Measurements from ENCODE around the gene CCIN.
"Not testable (repeated sequence)": the region's sequence is repeated elsewhere in the genome, so short reads cannot be mapped to it uniquely, and the experiment has no call there.

CCIN gene

GRCh38 chr9:36141288-36141687 is 27.9 kb upstream of the CCIN start:
- no peak for DNase-seq

DNA sequence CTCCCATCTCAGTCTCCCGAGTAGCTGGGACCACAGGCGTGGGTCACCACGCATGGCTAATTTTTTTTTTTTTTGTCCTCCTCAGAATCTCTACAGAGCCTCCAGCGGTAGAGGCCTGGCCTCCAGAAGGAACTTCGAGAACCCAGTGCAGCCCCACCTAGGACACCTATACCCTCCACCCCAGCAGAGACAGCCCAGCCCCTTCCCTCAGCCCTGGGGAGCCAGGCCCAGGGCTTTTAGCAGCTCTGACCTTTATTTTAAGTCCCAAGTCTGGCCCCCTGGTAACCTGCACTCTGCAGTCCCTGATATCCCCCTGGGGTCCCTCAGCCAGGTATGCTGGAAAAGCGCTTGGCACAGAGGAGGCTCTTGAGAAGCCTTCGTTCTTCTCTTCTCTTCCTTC is 27.4 kb upstream of the CCIN start:
- DNase-seq = no peak

DNA sequence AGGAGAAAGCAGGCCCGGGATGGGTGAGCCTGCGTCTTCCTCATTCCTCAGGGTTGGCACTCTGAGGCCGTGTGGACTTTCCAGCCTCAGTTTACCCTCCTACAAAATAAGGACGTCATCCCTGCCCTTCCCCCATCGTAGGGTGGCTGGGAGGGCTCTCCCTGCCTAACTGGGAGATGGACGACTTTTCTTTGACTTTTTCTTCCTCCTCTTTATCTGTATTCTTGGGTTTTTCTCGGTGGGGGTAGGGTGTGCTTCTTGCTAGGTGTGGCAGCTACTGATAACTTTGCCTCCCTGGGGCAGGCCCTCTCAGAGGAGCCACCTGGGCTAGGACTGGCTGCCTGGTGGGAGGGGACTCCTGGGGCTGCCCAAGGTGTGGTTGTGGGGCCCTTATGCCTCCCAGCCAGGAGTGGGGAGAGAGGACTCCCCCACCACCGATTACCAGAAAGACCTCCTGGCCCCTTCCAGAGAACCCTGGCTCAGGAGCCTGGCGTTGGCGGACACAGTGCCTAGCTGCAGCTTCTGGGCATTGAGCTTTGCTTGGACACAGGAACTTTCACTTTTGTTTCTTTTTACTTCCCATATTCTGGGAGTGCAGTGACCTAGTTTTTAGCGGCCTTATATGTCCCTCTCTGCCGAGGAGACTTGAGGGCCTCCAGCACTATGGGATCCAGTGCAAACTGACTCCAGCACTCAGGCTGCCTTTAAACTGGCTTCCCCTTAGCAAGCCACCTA is 26.5 kb upstream of the CCIN start:
- peak; percentile 30 for DNase-seq

DNA sequence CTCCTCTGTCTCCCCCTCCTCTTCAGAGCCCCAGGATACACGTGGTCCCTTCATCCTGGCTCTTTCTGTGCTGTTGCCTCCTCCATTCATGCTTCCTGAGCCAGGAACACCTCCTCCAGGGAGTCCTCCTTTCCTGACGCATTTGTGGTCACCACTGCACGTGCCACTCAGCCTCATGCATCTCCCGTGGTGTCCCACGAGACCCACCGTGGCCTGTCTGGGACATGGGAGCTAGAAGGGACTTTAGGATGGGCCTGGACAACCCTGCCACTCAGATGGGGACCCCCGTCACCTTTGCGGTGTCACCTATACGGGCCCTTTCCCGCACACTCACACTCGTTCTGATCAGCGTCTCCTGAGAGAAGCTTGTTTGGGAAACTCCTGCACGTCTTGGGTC is 25.9 kb upstream of the CCIN start:
- DNase-seq = no peak

DNA sequence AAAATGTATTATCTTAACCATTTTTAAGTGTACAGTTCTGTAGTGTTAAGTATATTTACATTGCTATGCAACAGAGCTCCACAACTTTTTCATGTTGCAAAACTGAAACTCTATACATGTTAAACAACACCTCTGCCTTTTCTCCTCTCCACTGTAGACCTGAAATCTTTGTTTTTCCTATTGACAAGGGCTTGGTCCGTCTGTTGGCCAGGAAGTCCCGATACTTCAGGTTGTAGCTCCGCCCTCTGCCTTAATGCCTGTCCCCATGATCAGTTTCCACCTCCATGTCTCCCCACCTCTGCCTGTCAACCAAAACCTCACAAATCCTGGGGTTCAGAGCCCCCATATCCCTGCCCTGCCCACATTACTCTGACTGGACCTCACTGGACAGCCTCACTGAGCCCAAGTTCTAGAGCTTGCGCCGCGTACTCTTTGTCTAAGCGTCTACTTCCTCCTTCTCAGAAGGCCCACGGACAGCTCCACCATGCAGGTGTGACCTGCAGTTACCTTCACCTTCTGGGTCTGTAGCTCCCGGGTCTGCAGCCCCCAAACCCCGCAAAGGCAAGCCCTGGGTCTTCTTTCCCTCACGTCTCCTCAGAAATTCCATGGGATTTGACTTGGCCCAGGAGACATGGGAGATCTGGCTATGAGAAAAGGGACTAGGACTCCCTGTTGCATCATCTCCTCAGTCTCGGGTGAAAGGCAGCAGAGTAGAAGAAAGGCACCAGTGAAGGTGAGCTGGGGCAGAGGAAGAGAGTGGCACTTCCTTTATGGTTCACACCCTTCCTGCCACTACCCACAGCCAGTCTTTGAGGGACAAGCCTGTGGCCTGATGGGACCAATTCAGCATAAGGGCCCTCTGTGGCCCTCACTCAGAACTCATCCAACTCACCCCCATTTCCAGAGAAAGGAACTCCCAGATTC is 24.6 kb upstream of the CCIN start:
- DNase-seq = no peak

DNA sequence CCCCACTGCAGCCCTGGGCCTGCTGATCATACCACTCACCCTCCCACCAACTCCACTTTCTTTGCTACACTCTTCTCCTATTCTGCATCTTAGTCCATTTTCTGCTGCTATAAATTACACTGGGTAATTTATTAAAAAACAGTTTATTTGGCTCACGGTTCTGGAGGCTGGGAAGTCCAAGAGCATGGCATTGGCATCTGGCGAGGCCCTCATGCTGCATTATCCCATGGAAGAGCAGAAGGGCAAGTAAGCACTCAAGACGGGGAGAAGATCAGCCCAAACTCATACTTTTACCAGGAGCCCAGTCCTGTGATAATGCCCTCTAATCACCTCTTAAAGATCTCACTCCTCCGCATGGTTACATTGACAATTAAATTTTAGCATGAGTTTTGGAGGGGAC is 23.2 kb upstream of the CCIN start:
- DNase-seq = no peak

GRCh38 chr9:36146651-36147050 is 22.5 kb upstream of the CCIN start:
- DNase-seq = no peak

GRCh38 chr9:36147441-36148175 is 21.6 kb upstream of the CCIN start:
- no peak for DNase-seq

DNA sequence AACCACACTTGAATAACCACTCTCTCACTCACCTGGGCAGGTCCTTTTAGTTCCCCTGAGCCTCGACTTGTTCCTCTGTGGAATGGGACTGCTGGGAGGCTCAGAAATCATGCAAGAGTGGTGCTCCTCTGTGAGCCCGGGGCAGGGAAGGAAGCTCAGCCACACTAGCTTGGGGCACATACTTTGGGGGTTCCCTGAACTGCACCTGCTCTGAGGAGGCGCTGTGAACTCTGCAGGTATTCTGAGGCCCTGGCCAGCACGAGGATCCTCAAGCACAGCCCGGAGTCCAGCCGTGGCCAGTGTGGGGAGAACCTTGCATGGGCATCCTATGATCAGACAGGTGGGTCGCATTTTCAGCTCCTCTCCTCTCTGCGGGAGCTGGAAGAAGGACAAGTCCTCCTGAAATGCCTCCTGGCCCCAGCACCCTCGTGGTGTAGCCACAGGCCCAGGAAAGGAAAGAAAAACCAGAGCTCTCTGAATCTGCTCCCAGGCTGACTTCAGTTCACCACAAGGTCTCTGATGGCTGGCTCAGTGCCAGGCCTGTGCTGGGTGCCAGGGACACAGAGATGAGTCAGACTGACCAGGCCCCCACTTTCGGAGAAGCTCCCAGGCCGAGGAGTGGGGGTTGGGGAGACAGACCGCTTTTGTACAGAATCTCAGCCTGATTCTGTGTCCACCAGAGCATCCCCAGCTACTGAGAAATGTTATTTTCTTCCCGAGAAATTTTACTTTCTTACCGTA is 20.7 kb upstream of the CCIN start:
- no peak for DNase-seq

DNA sequence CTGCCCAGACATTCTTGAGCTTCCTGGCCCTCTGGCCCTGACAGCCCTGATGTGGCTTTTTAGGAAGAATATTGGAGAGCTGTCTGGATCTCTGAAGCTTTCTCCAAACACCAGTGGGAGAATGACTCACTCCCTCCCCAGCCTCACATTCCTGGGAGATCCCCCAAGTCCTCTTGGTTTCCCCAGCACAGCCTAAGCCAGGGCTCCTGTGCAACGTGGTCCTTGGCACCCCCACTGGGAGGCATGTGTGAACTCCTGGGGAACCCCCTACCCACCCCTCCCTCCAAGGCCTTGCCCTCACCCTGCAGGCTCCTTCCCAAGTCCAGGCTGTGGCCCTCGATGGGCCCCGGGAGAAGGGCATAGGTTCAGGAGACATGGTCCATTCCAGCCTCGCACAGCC is 20.0 kb upstream of the CCIN start:
- DNase-seq = no peak

DNA sequence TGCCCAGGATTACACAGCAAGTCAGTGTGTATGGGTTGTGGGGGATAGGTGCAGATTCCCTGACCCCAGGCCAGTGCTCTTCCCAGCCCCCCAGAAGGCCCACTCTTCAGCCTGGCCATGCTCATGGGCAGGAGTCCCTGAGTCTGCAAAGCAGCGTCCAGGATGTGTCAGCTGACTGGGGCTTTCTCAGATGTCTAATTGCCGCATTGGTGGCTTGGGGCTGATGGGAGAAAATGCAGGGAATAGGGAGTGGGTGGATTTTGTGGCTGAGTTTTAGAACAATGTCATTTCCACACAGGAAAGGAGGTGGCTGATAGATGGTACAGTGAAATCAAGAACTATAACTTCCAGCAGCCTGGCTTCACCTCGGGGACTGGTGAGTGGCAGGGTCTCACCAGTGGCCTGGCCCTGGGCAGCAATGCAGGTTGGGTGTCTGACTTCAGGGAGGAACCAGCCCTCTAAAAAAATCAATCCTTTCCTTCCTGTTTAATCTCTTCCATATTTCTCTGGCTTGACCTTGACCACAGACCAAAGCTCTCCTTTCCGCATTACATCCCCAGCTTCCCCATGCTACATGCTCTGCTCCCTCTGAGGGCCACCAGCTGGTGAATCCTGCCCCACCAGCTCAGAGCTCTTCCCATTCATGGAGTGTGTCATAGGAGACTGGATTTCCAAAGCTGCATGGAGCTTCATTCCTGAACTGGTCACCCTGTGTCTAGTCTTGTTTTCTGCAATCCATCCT is 18.4 kb upstream of the CCIN start:
- no peak for DNase-seq

DNA sequence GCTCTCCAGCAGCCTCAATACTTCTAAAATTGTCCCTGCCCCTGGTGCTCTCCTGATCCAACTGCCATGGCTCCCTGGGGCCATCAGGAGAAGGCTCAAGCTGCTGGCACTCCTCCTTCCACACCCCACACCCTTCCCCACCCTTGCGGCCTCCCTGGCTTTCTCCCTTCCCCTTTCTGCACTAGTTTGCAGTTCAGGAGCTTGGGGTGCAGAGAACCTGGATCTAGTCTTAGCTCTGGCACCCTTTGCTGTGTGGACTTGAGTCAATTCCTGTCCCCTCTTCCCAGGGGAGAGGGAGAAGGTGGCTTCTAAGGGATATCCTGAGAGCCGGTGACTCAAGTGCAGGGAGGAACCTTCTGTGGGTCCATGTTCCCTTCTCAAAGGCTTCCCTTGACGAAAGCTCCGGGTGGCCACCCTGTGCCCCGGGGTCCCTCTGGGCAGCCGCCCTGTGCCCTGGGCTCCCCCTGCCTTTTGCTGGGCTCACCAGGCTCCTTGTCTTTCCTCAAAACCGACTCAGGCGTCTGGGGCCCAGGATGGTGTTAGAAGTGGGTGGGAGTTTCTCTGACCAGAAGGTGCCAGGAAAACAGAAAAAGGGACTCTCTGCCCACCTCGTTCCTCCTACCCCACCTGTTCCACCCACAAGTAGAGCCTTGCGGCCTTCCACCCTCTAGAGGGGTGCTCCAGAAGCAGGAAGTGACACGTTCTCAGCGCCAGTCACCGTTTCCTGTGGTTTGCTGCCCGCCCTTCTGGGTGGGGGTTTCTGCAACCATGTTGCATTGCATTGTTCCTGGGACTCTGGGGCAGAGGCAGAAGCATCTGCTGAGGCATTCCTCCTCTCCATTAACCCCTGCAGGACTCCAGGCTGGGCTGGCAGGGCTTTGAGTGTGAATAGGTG is 17.6 kb upstream of the CCIN start:
- peak; percentile 88 for DNase-seq

- no peak for DNase-seq
These were observed 16.3 kb upstream of the CCIN start for GRCh38 chr9:36152741-36153438.

- DNase-seq = no peak
These were observed 15.4 kb upstream of the CCIN start for GRCh38 chr9:36153746-36154145.

DNA sequence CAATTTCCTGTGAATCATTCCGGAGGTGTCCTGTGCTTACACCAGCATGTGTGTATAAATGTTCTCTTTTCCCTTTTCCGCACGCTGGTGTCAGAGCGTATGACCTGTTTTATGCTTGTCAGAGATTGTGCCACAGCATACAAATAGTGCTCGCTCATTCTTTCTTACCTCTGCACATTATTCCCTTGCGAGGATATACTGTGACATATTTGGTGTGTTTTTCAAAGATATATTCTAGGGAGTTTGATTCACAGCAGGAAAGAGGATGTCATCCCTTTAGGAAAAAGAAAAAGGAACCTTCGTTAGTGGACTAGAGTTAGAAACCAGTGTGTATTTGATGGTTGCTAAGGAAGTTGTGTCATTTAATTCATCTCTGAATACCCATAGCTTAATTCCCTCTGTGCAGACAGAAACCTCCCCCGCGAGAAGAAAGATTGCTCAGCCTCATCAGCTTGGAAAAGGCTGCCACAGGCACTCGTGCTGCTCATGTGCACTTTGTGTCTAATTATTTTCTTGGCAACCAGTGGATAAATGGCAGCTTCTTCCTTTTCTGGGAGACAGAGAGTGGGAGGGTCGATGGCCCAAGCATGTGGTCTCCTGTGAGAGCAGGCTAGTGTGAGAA is 14.7 kb upstream of the CCIN start:
- no peak for DNase-seq

DNA sequence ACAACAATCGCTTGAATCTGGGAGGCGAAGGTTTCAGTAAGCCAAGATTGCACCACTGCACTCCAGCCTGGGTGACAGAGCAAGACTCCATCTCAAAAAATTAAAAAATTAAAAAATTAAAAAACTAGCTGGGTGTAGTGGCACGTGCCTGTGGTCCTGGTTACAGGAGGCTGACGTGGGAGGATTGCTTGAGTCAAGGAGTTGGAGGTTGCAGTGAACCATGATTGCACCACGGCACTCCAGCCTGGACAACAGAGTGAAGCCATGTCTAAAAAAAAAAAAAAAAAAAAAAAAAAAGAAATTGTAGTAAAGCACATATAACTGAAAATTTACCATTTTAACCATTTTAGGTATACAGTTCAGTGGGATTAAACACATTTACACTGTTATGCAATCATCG is 13.1 kb upstream of the CCIN start:
- no peak for DNase-seq

GRCh38 chr9:36158122-36158521 is 11.1 kb upstream of the CCIN start:
- no peak for DNase-seq

DNA sequence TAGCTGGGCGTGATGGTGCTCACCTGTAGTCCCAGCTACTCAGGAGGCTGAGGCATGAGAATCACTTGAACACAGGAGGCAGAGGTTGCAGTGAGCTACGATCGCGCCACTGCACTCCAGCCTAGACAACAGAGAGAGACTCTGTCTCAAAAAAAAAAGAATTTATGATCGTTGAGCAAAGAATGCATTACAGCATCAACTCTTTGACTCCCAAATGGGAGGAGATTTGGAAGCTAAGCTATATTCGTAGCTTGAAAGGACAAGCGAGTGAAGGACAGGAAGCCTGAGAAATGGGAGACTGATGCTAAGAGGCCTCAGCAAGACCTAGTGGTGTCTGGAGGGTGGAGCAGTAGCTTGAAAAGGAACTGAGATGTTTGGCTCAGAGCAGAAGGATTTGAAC is 10.3 kb upstream of the CCIN start:
- no peak for DNase-seq

DNA sequence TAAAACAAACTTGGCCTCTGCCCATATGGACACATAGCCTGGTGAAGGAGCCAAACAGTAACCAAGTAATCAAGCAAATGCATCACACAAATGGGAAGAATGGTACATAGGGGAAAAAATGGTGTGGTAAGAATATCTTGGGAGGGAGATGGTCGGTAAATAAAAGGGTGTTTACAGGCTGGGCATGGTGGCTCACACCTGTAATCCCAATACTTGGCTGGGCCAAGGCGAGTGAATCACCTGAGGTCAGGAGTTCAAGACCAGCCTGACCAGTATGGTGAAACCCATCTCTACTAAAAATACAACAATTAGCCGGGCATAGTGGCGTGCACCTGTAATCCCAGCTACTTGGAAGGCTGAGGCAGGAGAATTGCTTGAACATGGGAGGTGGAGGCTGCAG is 9.7 kb upstream of the CCIN start:
- not testable (repeated sequence) for DNase-seq

- not testable (repeated sequence) for DNase-seq
These were observed 9.1 kb upstream of the CCIN start for GRCh38 chr9:36160126-36160525.
